Panc1 (cell line): Measurements from ENCODE around the gene CCDC121.

Source experiments
- POLR2AphosphoS5 ChIP-seq: IDR thresholded peaks from 2 replicates; pipeline ENCODE4 v1.6.1; 2012; ENCODE audit warnings: mild to moderate bottlenecking, low read depth, low read length, moderate library complexity
- SIN3A ChIP-seq: IDR thresholded peaks from 2 replicates; pipeline ENCODE4 v1.6.1; 2012; ENCODE audit warnings: low read depth, mild to moderate bottlenecking, low read length, moderate library complexity, borderline replicate concordance; ENCODE audit not compliant: insufficient read depth
- TCF7L2 ChIP-seq: IDR thresholded peaks from 2 replicates; pipeline ENCODE4 v1.6.1; 2011; ENCODE audit warnings: mild to moderate bottlenecking, low read depth, low read length, inconsistent platforms
- TF ChIP-seq, protein P1 (sequence below): fragments of 450-650 bp; IDR thresholded peaks from 2 replicates; pipeline ENCODE4 v1.5.1; 2017; ENCODE audit warnings: mild to moderate bottlenecking

DNA sequence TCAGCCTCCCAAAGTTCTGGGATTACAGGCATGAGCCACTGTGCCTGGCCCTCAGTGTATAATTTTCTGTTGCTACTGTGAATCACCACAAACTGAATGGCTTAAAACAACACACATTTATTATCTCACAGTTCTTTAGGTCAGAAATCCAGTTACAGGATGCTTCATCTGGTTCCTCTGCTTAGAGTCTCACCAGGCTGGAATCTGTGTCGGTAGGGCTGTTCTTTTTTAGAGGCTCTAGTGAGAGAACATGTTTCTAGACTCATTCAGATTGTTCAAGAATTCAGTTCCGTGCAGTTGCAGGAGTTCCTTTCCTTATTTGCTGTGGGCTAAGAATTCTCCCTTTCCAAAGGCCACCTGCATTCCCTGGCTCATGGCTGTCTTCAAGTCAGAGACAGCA, 22.2 kb downstream of the CCDC121 start:
- TF ChIP-seq SIN3A (no peak), POLR2AphosphoS5 (no peak), TCF7L2 (no peak)
- TF ChIP-seq, protein P1, sequence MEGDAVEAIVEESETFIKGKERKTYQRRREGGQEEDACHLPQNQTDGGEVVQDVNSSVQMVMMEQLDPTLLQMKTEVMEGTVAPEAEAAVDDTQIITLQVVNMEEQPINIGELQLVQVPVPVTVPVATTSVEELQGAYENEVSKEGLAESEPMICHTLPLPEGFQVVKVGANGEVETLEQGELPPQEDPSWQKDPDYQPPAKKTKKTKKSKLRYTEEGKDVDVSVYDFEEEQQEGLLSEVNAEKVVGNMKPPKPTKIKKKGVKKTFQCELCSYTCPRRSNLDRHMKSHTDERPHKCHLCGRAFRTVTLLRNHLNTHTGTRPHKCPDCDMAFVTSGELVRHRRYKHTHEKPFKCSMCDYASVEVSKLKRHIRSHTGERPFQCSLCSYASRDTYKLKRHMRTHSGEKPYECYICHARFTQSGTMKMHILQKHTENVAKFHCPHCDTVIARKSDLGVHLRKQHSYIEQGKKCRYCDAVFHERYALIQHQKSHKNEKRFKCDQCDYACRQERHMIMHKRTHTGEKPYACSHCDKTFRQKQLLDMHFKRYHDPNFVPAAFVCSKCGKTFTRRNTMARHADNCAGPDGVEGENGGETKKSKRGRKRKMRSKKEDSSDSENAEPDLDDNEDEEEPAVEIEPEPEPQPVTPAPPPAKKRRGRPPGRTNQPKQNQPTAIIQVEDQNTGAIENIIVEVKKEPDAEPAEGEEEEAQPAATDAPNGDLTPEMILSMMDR = no peak
